Activated CD8-positive, alpha-beta memory T cell treated with anti-CD3 and anti-CD28 coated beads for 24 hours (primary cell): Measurements from ENCODE around the gene PCDHB11.
"Not testable (repeated sequence)": the region's sequence is repeated elsewhere in the genome, so short reads cannot be mapped to it uniquely, and the experiment has no call there.

Experiments
- DNase-seq: peaks from one replicate; pipeline ENCODE4 v3.0.0-alpha.2; 2020

The PCDHB11 gene

DNA sequence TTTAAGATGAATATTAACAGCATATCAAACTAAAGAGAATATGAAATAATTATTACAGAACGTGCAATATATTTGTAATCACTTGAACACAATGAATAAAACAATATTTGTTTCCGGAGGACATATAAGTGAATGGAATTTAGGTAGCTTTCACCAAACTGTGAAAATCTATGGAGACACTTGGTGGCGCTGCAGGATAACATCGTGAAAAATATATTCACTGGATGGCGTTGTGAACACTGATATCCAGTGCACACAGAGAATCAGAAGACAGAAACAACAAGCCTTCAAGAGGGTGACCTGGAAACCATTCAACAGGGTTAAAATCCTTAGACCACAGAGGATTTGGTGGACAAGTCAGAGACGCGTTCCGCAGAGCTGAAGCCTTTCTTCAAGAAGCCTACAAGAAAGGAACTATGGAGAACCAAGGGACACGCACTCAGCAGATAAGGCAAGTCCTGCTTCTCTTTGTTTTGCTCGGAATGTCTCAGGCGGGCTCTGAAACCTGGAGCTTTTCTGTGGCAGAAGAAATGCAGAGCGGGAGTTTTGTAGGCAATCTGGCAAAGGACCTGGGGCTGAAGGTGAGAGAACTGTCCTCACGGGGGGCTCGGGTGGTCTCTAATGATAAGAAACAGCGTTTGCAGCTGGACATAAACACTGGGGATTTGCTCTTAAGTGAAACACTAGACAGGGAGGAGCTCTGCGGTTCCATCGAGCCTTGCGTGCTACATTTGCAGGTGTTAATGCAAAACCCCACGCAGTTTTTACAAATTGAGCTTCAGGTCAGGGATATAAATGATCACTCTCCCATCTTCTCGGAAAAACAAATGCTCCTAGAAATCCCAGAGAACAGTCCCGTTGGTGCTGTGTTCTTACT lies at the start of gene PCDHB11:
PCDHB11 (plus strand) TSS at position 269 of the 877 bp plus-strand sequence; CDS start at position 417, 148 bp downstream.
- no peak for DNase-seq

DNA sequence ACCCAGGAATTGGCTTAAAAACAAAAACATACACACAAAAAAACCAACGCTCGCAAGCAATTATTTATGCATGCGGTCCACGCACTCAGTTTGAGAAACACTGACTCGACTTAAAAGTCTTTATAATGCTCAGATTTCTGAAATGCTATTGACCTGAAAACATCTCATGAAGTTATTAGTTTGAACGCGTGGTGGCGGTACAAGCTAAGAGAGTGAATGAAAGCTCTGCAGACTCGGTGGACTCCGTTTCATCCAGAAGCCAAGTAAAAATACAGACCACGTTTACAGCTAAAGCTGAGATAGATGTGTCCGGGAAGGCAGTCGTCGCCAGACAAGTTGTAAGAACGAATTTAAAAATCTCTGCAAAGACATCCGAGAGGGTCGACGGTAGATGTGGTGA lies 49.6 kb upstream of the PCDHB11 start, which contains the start of gene PCDHB6:
PCDHB6 (plus strand) TSS at position 246 of the 400 bp plus-strand sequence. CDS start 201 bp downstream, outside the sequence.
- DNase-seq, result no peak

- no peak for DNase-seq
Observed at GRCh38 chr5:141150224-141150992, 49.0 kb upstream of the PCDHB11 start.

DNA sequence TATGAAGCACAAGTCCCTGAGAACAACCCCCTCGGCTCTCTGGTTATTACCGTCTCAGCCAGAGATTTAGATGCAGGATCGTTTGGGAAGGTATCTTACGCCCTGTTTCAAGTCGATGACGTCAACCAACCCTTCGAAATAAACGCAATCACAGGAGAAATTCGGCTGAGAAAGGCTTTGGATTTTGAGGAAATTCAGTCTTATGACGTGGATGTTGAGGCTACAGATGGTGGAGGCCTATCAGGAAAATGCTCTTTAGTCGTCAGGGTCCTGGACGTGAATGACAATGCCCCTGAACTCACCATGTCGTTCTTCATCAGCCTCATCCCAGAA lies 48.5 kb upstream of the PCDHB11 start:
- no peak for DNase-seq

- DNase-seq, result not testable (repeated sequence)
Observed at GRCh38 chr5:141151632-141152031, 47.8 kb upstream of the PCDHB11 start.

DNA sequence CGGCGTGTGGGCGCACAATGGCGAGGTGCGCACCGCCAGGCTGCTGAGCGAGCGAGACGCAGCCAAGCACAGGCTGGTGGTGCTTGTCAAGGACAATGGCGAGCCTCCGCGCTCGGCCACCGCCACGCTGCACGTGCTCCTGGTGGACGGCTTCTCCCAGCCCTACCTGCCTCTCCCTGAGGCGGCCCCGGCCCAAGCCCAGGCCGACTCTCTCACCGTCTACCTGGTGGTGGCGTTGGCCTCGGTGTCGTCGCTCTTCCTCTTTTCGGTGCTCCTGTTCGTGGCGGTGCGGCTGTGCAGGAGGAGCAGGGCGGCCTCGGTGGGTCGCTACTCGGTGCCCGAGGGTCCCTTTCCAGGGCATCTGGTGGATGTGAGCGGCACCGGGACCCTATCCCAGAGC lies 47.3 kb upstream of the PCDHB11 start:
- not testable (repeated sequence) for DNase-seq

- DNase-seq, result no peak
Observed at GRCh38 chr5:141155540-141156374, 43.7 kb upstream of the PCDHB11 start.

DNA sequence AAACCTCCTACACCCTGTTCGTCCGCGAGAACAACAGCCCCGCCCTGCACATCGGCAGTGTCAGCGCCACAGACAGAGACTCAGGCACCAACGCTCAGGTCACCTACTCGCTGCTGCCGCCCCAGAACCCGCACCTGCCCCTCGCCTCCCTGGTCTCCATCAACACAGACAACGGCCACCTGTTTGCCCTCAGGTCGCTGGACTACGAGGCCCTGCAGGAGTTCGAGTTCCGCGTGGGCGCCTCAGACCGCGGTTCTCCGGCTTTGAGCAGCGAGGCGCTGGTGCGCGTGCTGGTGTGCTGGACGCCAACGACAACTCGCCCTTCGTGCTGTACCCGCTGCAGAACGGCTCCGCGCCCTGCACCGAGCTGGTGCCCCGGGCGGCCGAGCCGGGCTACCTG lies 42.1 kb upstream of the PCDHB11 start:
- not testable (repeated sequence) for DNase-seq

DNA sequence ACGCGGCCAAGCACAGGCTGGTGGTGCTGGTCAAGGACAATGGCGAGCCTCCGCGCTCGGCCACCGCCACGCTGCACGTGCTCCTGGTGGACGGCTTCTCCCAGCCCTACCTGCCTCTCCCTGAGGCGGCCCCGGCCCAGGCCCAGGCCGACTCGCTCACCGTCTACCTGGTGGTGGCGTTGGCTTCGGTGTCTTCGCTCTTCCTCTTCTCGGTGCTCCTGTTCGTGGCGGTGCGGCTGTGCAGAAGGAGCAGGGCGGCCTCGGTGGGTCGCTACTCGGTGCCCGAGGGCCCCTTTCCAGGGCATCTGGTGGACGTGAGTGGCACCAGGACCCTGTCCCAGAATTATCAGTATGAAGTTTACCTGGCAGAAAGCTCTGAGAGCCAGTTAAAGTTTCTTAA lies 41.5 kb upstream of the PCDHB11 start:
- not testable (repeated sequence) for DNase-seq

GRCh38 chr5:141172381-141173204 lies 26.8 kb upstream of the PCDHB11 start, which contains the start of gene PCDHB7:
Gene PCDHB7, plus strand, starts transcription at chr5:141172644. Its CDS starts 192 bp downstream, at chr5:141172836.
- no peak for DNase-seq

DNA sequence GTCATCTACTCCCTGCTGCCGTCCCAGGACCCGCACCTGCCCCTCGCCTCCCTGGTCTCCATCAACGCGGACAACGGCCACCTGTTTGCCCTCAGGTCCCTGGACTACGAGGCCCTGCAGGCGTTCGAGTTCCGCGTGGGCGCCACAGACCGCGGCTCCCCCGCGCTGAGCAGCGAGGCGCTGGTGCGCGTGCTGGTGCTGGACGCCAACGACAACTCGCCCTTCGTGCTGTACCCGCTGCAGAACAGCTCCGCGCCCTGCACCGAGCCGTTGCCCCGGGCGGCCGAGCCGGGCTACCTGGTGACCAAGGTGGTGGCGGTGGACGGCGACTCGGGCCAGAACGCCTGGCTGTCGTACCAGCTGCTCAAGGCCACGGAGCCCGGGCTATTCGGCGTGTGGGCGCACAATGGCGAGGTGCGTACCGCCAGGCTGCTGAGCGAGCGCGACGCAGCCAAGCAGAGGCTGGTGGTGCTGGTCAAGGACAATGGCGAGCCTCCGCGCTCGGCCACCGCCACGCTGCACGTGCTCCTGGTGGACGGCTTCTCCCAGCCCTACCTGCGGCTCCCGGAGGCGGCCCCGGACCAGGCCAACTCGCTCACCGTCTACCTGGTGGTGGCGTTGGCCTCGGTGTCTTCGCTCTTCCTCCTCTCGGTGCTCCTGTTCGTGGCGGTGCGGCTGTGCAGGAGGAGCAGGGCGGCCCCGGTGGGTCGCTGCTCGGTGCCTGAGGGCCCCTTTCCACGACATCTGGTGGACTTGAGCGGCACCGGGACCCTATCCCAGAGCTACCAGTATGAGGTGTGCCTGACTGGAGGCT lies 24.9 kb upstream of the PCDHB11 start:
- not testable (repeated sequence) for DNase-seq

DNA sequence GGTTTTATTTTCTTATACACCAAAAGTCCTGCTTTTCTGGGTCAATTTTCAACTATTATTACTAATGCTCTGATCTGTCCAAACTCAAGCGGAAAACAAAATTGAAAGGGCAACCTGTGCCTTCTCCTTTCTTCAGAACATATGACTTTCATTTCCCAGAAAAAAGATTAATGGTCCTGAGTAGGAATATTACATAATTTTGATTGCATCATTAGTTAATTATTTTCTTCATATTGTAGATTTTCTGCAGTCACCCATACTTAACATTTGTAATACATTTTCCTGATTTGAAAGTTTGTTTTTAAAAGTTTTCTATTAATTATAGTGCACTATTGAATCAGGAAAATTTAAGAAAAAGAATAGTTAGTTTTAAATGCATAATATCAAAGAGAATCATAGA lies 23.5 kb upstream of the PCDHB11 start:
- DNase-seq, result no peak

DNA sequence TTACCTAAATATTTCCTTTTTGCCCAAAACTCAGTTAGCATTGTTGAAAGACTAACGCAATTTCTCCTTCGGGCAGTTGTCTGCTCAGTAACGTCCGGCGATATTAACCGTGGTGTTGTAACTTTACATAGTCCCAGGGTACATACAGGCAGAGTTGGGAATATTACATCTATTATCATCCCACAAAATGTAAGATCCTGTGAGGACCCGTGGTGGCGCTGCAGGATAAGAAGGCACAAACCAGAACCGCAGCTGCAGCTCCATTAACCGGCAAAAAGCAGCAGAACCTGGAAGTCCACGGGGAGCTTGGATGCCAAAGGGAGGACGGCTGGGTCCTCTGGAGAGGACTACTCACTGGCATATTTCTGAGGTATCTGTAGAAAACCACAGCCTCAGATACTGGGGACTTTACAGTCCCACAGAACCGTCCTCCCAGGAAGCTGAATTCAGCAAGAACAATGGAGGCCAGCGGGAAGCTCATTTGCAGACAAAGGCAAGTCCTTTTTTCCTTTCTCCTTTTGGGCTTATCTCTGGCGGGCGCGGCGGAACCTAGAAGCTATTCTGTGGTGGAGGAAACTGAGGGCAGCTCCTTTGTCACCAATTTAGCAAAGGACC lies 21.7 kb upstream of the PCDHB11 start, which contains the start of gene PCDHB8:
PCDHB8 (plus strand) TSS at position 214 of the 615 bp plus-strand sequence; CDS start at position 459, 245 bp downstream.
- not testable (repeated sequence) for DNase-seq

DNA sequence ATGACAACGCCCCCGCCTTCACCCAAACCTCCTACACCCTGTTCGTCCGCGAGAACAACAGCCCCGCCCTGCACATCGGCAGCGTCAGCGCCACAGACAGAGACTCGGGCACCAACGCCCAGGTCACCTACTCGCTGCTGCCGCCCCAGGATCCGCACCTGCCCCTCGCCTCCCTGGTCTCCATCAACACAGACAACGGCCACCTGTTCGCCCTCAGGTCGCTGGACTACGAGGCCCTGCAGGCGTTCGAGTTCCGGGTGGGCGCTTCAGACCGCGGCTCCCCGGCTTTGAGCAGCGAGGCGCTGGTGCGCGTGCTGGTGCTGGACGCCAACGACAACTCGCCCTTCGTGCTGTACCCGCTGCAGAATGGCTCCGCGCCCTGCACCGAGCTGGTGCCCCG lies 20.1 kb upstream of the PCDHB11 start:
- not testable (repeated sequence) for DNase-seq

GRCh38 chr5:141179876-141180275 lies 19.6 kb upstream of the PCDHB11 start:
- not testable (repeated sequence) for DNase-seq

- no peak for DNase-seq
Observed at GRCh38 chr5:141180313-141180712, 19.1 kb upstream of the PCDHB11 start.

DNA sequence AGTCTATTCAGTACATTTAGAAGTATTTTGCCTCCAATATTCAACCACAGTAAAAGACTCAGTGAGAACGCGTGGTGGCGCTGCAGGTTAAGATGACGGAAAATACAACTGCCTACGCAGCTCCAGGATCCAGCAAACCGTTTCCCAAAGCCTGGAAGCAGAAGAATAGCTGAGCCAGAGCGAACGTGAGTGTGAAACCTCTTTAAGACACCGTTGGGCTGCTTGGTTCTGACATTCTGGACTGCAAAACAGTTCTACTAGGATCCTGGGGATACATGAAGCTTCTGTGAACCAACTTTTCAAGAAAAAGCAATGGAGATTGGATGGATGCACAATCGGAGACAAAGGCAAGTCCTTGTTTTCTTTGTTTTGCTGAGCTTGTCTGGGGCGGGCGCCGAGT lies 17.2 kb upstream of the PCDHB11 start, which contains the start of gene PCDHB16:
PCDHB16 (plus strand) TSS at position 140 of the 400 bp plus-strand sequence; CDS start at position 313, 173 bp downstream.
- no peak for DNase-seq

DNA sequence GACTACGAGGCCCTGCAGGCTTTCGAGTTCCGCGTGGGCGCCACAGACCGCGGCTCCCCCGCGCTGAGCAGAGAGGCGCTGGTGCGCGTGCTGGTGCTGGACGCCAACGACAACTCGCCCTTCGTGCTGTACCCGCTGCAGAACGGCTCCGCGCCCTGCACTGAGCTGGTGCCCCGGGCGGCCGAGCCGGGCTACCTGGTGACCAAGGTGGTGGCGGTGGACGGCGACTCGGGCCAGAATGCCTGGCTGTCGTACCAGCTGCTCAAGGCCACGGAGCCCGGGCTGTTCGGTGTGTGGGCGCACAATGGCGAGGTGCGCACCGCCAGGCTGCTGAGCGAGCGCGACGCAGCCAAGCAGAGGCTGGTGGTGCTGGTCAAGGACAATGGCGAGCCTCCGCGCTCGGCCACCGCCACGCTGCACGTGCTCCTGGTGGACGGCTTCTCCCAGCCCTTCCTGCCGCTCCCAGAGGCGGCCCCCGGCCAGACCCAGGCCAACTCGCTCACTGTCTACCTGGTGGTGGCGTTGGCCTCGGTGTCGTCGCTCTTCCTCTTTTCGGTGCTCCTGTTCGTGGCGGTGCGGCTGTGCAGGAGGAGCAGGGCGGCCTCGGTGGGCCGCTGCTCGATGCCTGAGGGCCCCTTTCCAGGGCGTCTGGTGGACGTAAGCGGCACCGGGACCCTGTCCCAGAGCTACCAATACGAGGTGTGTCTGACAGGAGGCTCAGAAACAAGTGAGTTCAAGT lies 15.1 kb upstream of the PCDHB11 start:
- DNase-seq, result not testable (repeated sequence)

GRCh38 chr5:141186897-141187512 lies 12.4 kb upstream of the PCDHB11 start, which contains the start of gene PCDHB9:
Gene PCDHB9, plus strand, starts transcription at chr5:141187161. Its CDS starts 158 bp downstream, at chr5:141187319.
- DNase-seq, result no peak
